LNCaP clone FGC (cell line): ENCODE measurements around the gene TBL1X.

Source experiments
- DNase-seq: peaks from one replicate; pipeline ENCODE4 v3.0.0-alpha.2; 2011; ENCODE audit warnings: low read depth
- H3K4me3 ChIP-seq: 2 replicates; pipeline ENCODE4 v1.5.1; 2011; ENCODE audit warnings: mild to moderate bottlenecking, low read depth, low read length, control low read depth
- TF ChIP-seq, protein P1 (sequence below): IDR thresholded peaks from 2 replicates; pipeline ENCODE4 v1.5.1; 2012; ENCODE audit warnings: mild to moderate bottlenecking; ENCODE audit not compliant: control insufficient read depth, insufficient read depth; ENCODE audit errors: extremely low read depth

The TBL1X gene

DNA sequence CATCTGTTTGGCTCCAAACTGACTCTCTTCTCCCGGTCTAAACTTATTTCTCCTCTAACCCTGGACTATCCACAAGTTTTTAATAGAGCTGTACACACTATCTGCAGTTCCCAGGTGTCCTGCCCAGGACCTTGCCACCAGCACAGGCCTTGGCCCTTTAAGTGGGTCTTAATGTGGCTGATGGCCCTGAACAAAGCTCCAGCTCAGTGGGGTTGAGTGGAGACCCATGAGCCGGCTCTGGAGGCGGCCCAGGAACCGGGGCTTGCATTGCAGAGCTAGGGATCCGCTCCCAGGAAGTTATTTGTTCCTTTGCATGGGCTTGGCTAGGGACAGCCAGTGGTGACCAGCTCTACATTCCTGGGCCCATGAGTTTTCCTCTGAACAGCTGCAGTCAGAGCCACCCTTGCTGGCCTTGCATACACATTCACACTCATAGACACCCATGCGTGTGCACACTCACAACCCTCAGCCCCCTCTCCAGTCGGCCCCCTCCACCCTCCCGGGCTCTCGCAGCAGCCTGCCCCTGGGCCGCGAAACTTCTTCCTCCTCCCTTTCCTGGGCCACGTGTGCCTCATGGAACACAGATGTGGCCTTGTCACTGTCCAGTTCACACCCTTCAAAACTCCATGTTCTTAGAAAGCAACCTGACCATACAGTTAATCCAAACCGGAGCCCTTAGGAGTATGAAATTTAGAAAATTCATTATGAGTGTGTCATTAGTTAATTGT is 242.6 kb downstream of the TBL1X start:
- no peak for DNase-seq
- TF ChIP-seq, protein P1, sequence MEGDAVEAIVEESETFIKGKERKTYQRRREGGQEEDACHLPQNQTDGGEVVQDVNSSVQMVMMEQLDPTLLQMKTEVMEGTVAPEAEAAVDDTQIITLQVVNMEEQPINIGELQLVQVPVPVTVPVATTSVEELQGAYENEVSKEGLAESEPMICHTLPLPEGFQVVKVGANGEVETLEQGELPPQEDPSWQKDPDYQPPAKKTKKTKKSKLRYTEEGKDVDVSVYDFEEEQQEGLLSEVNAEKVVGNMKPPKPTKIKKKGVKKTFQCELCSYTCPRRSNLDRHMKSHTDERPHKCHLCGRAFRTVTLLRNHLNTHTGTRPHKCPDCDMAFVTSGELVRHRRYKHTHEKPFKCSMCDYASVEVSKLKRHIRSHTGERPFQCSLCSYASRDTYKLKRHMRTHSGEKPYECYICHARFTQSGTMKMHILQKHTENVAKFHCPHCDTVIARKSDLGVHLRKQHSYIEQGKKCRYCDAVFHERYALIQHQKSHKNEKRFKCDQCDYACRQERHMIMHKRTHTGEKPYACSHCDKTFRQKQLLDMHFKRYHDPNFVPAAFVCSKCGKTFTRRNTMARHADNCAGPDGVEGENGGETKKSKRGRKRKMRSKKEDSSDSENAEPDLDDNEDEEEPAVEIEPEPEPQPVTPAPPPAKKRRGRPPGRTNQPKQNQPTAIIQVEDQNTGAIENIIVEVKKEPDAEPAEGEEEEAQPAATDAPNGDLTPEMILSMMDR, result no peak
- H3K4me3 ChIP-seq, result no peak overlapping the region

GRCh38 chrX:9708086-9708485 is 243.2 kb downstream of the TBL1X start:
- no peak overlapping the region for H3K4me3 ChIP-seq
- DNase-seq, result no peak
- TF ChIP-seq, protein P1, result no peak

DNA sequence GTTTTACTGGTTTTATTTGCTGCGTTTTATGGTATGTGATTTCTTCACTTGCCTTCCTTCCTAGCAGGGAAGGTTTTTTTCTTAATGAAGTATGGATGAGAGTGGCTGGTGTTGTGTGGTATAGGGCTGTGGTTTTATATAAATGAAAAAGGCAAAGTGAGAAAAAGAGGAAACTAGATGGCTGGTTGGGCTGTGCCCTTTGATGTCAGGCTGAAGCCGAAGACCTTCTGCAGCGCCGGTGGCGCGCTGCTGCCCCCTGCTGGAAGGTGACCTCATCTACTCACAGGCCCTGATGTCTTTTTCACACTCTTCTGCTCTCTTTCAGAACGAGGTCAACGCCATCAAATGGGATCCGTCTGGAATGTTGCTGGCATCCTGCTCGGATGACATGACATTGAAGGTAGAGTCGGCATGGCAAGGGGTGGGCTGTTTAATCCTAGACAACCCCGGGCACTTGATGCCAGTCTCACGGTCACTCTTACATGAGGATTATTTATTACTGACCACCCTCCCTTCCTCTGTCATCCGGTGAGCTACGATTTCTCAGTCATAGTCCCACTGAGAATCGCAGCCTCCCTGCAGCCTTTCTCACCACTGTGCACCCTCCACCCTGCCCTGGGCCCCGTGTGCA is 244.2 kb downstream of the TBL1X start:
- DNase-seq, result peak; percentile 2
- TF ChIP-seq, protein P1, result peak; percentile 61
- no peak overlapping the region for H3K4me3 ChIP-seq

DNA sequence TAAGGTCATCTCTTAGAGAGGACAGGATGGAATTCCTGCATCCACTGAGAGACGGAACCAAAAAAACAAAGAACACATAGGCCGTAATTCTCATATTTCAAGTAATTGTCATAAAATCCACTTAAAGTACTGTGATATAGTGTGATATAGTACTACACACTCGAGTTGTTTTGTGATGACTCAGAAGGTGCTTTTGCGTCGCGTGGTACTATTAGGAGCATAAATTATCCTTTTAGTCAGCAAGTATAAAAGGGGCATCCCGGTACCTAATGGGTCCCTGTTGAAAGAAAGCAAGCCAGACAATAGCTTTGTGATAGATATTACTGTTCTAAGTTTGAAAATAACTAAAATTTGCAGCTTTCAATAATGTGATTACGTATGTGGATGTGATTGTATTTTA is 245.5 kb downstream of the TBL1X start:
- H3K4me3 ChIP-seq, result no peak overlapping the region
- no peak for DNase-seq
- TF ChIP-seq, protein P1, result no peak

DNA sequence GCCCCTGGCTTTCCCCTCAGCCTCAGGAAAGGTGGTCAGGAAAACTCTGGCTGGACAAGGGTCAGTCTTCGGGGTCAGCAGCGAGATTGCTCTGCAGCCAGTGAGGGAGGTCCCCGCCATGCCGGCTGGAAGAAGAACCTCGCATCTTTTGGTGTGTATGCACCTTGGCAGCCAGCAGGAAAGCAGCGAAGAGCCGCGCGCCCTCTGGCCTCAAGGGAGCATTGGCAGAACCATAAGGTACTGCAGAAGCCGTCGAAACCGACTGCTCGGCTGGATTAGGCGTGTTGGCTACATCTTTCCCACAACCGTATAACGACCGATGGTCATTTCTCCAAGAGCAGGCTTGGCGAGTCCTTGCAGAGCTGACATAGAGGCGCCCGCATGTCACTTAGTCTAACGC is 252.5 kb downstream of the TBL1X start:
- TF ChIP-seq, protein P1, result no peak
- no peak overlapping the region for H3K4me3 ChIP-seq
- DNase-seq, result no peak

DNA sequence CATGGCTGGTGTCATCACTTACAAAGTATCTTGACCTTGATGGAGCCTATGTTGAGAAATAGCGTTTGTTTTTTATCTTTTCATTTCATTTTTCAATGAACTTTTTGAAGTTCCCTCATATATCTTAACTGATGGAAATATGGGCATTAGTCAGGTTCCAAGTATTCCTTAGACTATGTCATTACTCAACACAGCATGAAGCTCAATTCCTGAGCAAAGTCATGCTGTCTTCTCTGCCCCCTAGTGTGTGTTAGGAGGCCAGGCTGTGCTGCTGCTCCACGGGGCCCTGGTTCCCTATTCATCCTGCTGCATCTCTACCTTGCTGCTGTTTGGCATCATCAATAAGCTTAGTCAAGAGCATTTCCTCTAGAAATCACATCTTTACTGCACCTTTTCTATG is 259.9 kb downstream of the TBL1X start:
- H3K4me3 ChIP-seq, result no peak overlapping the region
- DNase-seq, result no peak
- TF ChIP-seq, protein P1, result no peak
